MM.1S (cell line): ENCODE data around the gene ERBIN.

Experiments used
- EZH2 ChIP-seq: fragments of 300-600 bp; sonication (generic); optimal IDR thresholded peaks from 2 replicates; pipeline ENCODE3; 2017; ENCODE audit warnings: low read depth, mild to moderate bottlenecking, antibody characterized with exemption, low read length, mixed read lengths
- TF ChIP-seq, protein P1 (sequence below): fragments of 300-600 bp; sonication (generic); IDR thresholded peaks from 2 replicates; pipeline ENCODE4 v1.5.1; 2016; ENCODE audit warnings: antibody characterized with exemption, low read length, mixed read lengths

DNA sequence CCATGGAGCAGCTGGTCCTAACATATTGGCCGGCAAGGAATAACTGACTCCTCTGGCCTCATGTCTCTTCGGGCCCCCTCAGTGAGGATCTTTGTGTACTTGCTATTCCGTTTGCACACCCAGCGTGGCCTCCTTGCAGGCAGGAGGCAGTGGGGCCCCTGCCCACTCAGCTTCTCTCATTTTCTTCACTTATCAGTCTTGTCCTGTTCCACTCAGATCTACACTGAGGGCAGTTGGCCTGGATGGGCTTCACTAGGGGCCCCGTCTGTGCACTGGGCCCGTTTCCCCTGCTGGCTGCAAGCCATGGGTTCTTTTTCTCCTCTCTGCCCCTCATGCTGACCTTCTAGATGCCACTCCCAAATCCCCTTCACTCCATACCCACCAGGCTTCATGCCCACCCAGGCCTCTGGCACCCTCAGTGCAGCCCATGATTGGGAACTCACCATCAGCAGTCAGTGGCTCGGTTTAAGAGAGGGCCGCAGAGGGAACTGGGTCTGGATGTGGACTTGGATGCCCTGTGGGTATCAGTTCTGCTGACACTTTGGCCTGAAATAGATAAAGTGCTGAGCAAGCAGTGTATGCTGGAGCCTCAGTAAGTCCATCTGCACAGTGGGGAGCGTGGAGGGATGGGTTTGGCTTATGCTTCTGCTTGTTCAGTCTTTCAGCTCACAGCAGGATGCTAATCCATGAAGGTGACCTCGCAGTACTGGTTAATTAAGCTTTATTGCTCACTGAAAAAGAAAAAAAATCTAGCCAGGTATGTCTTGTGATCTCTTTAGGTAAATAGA, 57.9 kb downstream of the ERBIN start:
- TF ChIP-seq, protein P1, sequence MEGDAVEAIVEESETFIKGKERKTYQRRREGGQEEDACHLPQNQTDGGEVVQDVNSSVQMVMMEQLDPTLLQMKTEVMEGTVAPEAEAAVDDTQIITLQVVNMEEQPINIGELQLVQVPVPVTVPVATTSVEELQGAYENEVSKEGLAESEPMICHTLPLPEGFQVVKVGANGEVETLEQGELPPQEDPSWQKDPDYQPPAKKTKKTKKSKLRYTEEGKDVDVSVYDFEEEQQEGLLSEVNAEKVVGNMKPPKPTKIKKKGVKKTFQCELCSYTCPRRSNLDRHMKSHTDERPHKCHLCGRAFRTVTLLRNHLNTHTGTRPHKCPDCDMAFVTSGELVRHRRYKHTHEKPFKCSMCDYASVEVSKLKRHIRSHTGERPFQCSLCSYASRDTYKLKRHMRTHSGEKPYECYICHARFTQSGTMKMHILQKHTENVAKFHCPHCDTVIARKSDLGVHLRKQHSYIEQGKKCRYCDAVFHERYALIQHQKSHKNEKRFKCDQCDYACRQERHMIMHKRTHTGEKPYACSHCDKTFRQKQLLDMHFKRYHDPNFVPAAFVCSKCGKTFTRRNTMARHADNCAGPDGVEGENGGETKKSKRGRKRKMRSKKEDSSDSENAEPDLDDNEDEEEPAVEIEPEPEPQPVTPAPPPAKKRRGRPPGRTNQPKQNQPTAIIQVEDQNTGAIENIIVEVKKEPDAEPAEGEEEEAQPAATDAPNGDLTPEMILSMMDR: no peak
- TF ChIP-seq EZH2: no peak
